ENCODE measurements around the gene WDR47. TPM values are rescaled to one million over a fixed set of nuclear protein-coding genes. Genes with fewer than 3 reads are reported as not detected.

Gene WDR47
- total RNA-seq, 2 donors from 2014 or later, result 18.7 to 20.5 TPM

DNA sequence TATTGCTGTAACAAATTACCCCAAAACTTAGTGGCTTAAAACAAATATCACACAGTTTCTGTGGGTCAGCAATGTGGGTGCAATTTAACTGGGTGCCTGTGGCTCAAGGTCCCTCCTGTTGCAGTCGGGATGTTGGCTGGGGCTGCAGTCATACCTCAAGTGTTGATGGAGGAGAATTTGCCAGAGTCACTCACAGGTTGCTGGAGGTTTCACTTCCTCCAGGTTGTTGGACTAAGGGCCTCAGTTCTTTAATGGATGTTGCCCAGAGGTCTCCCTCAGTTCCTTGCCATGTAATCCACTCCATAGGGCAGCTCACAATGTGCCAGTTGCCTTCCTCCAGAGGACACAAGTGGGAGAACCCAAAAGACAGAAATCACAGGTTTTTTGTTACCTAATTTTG lies 36.4 kb upstream of the WDR47 start:
- no peaks in the 10 kb centered on the region for H3K27me3 ChIP-seq (replicated peaks; ENCODE audit: insufficient read depth)
- peaks cover 6% of the 10 kb centered on the region for H3K36me3 ChIP-seq
- H3K4me3 ChIP-seq, result no peak overlapping the region
- DNase-seq (ENCODE audit: low spot score), result no peak
- H3K9me3 ChIP-seq, result no peaks in the 10 kb centered on the region
- TF ChIP-seq CTCF (IDR thresholded peaks at IDR 0.05), result no peak
- ATAC-seq (ENCODE audit: insufficient number of reproducible peaks, low FRiP score, low read depth), result no peak
- H3K27ac ChIP-seq, result no peak overlapping the region
- H3K4me1 ChIP-seq (ENCODE audit: control insufficient read depth in 1 of 2, low read depth in 2 of 2), result peaks cover 6 to 25% of the 10 kb centered on the region in 2 donors

DNA sequence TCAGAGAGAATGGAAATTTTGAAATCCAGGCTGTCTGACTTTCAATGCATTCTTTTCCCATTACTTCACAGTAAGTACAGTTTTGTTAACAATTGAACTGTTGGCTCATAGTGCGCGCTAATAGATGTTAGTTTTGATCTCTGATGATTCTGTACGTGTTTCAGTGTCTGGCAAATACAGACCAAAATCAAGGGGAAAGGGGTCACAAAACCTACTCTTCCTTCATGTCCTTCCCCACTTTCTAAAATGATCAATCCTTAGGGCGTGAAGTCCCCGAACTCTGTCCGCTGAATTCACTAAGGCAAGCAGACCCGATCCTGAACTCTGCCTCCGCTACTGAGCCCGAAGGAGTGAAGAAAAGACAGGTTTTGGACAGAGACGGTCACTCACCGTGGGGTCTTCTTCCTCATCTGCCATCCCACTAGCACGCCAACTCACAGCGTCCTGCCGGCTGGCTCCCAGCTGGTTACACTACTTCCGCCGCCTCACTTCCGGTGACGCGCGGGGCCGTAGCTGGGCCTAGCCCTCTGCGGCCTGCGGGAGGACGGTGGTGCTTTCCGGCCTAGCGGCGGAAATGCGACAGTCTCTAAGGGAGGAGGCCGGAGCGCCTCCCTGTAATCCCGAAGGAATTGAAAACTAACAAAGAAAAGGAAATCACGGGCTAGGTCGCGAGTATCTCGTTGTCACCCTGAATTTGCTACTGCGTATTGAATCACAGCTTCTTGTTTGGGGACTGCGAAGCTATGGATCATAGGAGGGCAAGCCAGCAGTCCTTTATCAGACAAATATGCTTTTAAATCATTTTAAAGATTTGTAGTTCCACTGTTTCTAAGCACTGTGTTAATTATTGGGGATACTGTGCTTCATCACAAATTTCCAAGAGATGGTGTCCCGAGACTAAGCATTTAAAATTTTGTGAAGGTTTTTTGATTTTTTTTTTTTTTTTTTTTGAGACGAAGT lies 33.9 kb upstream of the WDR47 start, which contains the start of gene TAF13:
TAF13 (minus strand) TSS at position 473 of the 960 bp plus-strand sequence; CDS start at position 417, 56 bp downstream.
- ATAC-seq (ENCODE audit: insufficient number of reproducible peaks, low FRiP score, low read depth) (peak; percentile 91), DNase-seq (ENCODE audit: low spot score) (peak; percentile 76)
- TF ChIP-seq CTCF (IDR thresholded peaks at IDR 0.05), result peak; percentile 46
- no peaks in the 10 kb centered on the region for H3K27me3 ChIP-seq (replicated peaks; ENCODE audit: insufficient read depth)
- no peaks in the 10 kb centered on the region for H3K9me3 ChIP-seq
- peaks cover 6 to 21% of the 10 kb centered on the region in 2 donors for H3K4me1 ChIP-seq (ENCODE audit: control insufficient read depth in 1 of 2, low read depth in 2 of 2)
- H3K27ac ChIP-seq, result peak within 1 kb of the TSS; percentile 88 to 94
- H3K4me3 ChIP-seq, result peak within 1 kb of the TSS; percentile 76
- peaks cover 11% of the 10 kb centered on the region for H3K36me3 ChIP-seq

- TF ChIP-seq CTCF (IDR thresholded peaks at IDR 0.05), result no peak
- no peak overlapping the region for H3K27ac ChIP-seq
- H3K9me3 ChIP-seq, result no peaks in the 10 kb centered on the region
- no peak overlapping the region for H3K4me3 ChIP-seq
- no peaks in the 10 kb centered on the region for H3K27me3 ChIP-seq (replicated peaks; ENCODE audit: insufficient read depth)
- peaks cover 7 to 8% of the 10 kb centered on the region in 2 donors for H3K4me1 ChIP-seq (ENCODE audit: control insufficient read depth in 1 of 2, low read depth in 2 of 2)
- ATAC-seq (ENCODE audit: insufficient number of reproducible peaks, low FRiP score, low read depth), result no peak
- DNase-seq (ENCODE audit: low spot score), result no peak
- H3K36me3 ChIP-seq, result peaks cover 38% of the 10 kb centered on the region
Measured at GRCh38 chr1:109069294-109069693, 27.4 kb upstream of the WDR47 start.

DNA sequence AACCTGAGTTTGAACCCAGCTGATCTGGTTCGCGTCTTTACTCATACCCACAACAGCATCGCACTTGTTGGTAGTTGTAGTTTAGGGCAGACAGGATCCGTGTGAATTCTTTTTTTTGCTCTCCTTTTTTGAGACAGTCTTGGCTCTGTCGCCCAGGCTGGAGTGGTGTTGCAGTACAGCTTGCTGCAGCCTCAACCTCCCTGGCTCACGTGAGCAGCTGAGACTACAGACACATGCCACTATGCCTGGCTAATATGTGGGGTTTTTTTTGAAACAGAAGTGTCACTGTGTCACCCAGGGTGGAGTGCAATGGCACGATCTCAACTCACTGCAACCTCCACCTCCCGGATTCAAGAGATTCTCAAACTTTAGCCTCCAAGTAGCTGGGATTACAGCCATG lies 26.0 kb upstream of the WDR47 start:
- no peak overlapping the region for H3K27ac ChIP-seq
- no peak for DNase-seq (ENCODE audit: low spot score)
- peaks cover 7 to 8% of the 10 kb centered on the region in 2 donors for H3K4me1 ChIP-seq (ENCODE audit: control insufficient read depth in 1 of 2, low read depth in 2 of 2)
- no peak for TF ChIP-seq CTCF (IDR thresholded peaks at IDR 0.05)
- H3K36me3 ChIP-seq, result peaks cover 39% of the 10 kb centered on the region
- H3K9me3 ChIP-seq, result no peaks in the 10 kb centered on the region
- H3K27me3 ChIP-seq (replicated peaks; ENCODE audit: insufficient read depth), result no peaks in the 10 kb centered on the region
- ATAC-seq (ENCODE audit: insufficient number of reproducible peaks, low FRiP score, low read depth), result no peak
- H3K4me3 ChIP-seq, result no peak overlapping the region

DNA sequence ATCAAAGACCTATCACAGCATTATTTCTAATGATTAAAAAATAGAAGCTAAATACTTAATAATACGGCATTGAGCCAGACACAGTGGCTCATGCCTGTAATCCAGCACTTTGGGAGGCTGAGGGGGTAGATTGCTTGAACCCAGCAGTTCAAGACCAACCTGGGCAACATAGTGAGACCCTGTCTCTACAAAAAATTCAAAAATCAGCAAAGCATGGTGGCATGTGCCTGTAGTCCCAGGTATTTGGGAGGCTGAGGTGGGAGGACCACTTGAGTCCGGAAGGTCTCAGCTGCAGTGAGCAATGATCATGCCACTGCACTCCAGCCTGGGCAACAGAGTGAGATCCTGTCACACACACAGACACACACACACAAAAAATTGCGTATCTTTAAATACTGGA lies 23.2 kb upstream of the WDR47 start:
- Histone ChIP-seq H3K4me3 (no peak overlapping the region), H3K27ac (no peak overlapping the region), H3K27me3 (replicated peaks; ENCODE audit: insufficient read depth) (no peaks in the 10 kb centered on the region), H3K36me3 (peaks cover 39% of the 10 kb centered on the region), H3K9me3 (no peaks in the 10 kb centered on the region), H3K4me1 (ENCODE audit: control insufficient read depth in 1 of 2, low read depth in 2 of 2) (peaks cover 4 to 7% of the 10 kb centered on the region in 2 donors)
- DNase-seq (ENCODE audit: low spot score) (no peak), ATAC-seq (ENCODE audit: insufficient number of reproducible peaks, low FRiP score, low read depth) (no peak)
- no peak for TF ChIP-seq CTCF (IDR thresholded peaks at IDR 0.05)

All from thoracic aorta (tissue), 2 donors.